Forelimb muscle (tissue), 1 donor: ENCODE results near the gene CLCF1. TPM values are rescaled to one million over a fixed set of nuclear protein-coding genes. Genes with fewer than 3 reads are reported as not detected.
"Not testable (repeated sequence)": the region's sequence is repeated elsewhere in the genome, so short reads cannot be mapped to it uniquely, and the experiment has no call there.

Experiments
- DNase-seq: peaks from one replicate; pipeline ENCODE4 v3.0.0-alpha.2; 2013; ENCODE audit warnings: low read depth
- polyA plus RNA-seq: library from polyadenylated mRNA; unstranded; fragments of 120-200 nt; gene quantifications from one replicate; pipeline ENCODE4 v1.2.1, GENCODE V29; 2013; ENCODE audit not compliant: insufficient read length

Gene CLCF1
- polyA plus RNA-seq, 1 donor: 3.6 TPM

GRCh38 chr11:67408437-67409200 is 35.2 kb upstream of the CLCF1 start:
- no peak for DNase-seq

GRCh38 chr11:67407688-67408163 is 34.3 kb upstream of the CLCF1 start:
- no peak for DNase-seq

- no peak for DNase-seq
These were observed 33.7 kb upstream of the CLCF1 start for GRCh38 chr11:67406969-67407687.

- no peak for DNase-seq
These were observed 33.1 kb upstream of the CLCF1 start for GRCh38 chr11:67406420-67406968.

- DNase-seq: no peak
These were observed 32.4 kb upstream of the CLCF1 start for GRCh38 chr11:67405688-67406339.

- DNase-seq: no peak
These were observed 31.8 kb upstream of the CLCF1 start for GRCh38 chr11:67405196-67405567.

- DNase-seq: no peak
These were observed 31.3 kb upstream of the CLCF1 start for GRCh38 chr11:67404515-67405195.

- DNase-seq: not testable (repeated sequence)
These were observed 29.7 kb upstream of the CLCF1 start for GRCh38 chr11:67403085-67403484.

GRCh38 chr11:67402192-67402839 is 28.9 kb upstream of the CLCF1 start:
- DNase-seq: not testable (repeated sequence)

GRCh38 chr11:67401495-67402191 is 28.2 kb upstream of the CLCF1 start, which contains the start of gene PPP1CA:
PPP1CA (minus strand) TSS chr11:67401858; CDS start chr11:67401782, 76 bp downstream.
- DNase-seq: peak; percentile 41

GRCh38 chr11:67400942-67401494 is 27.6 kb upstream of the CLCF1 start:
- DNase-seq: no peak

GRCh38 chr11:67400251-67400941 is 27.0 kb upstream of the CLCF1 start:
- no peak for DNase-seq

- no peak for DNase-seq
These were observed 25.5 kb upstream of the CLCF1 start for GRCh38 chr11:67398661-67399563.

GRCh38 chr11:67397986-67398660 is 24.7 kb upstream of the CLCF1 start:
- DNase-seq: no peak

GRCh38 chr11:67397536-67397935 is 24.1 kb upstream of the CLCF1 start:
- DNase-seq: no peak

- no peak for DNase-seq
These were observed 23.4 kb upstream of the CLCF1 start for GRCh38 chr11:67396587-67397389.

GRCh38 chr11:67396259-67396581 is 22.8 kb upstream of the CLCF1 start:
- DNase-seq: no peak
